ENCODE measurements around the gene MTHFR.

The MTHFR gene

DNA sequence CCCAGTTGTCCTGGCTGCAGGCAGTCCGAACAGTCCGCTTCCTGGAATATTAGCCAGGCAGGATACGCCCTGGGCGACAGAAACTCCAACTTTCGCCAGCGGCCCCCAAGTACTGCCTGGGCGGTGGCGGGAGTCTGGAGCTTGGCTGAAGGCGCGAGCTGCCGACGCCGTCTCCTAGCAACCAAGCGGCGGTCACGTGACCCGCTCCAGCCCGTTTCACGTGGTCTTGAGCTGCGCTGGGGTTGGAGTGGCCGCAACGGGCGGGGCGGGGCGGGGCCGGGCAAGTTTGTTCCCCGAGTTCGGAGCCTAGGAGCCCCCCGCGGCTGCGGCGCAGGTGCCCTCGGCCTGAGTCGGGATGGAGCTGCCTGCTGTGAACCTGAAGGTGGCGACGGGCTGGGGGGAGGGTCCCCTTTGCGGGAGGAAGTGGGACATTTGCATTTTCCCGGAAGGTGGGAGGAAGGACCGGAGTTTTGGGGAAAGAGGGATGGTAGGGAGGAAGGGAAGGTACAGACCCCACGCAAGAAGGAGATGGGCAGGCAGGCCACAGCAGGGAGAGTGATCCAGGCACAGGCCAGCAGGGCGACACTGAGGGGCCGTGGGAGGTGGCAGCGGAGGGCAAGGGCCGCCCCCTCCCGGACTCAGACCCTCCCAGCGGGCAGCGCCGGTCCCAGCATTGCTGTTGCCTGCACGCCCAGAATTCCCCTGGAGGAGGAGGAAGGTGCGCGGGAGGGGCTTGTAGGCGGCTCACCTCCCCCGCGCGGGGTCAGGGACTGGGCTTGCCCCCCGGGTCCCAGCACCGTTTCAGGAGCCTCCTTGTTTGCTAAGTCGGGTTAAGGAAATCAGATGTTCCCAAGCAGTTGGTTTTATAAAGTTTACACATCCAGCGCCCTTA is 69.7 kb downstream of the MTHFR start, which contains the start of gene AGTRAP:
TSS of gene AGTRAP (plus strand) at position 283 of the 892 bp plus-strand sequence. CDS start at position 356, 73 bp downstream.
- peak; percentile 96 for DNase-seq (ENCODE audit: low spot score)
- FAIRE-seq = peak; percentile 46
